ENCODE data around the gene COL17A1. TPM values are rescaled to one million over a fixed set of nuclear protein-coding genes. Genes with fewer than 3 reads are reported as not detected.

Gene COL17A1
- polyA plus RNA-seq, 1 donor (not counting 4 experiments of a cell fraction or from before 2014, with no cell fraction given) = 2,386 TPM

DNA sequence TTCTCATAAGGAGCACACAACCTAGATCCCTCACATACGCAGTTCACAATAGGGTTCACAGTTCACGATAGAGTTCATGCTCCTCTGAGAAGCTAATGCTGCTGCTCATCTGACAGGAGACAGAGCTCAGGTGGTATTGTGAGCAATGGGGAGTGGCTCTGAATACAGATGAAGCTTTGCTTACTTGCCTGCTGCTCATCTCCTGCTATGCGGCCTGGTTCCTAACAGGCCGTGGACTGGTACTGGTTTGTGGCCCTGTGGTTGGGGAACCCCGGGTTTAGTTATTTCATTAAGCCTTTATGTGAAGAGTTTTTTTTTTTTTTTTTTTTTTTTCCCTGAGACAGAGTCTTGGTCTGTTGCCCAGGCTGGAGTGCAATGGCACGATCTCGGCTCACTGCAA, 99.3 kb downstream of the COL17A1 start:
- H3K9me3 ChIP-seq (ENCODE audit: control insufficient read depth, low read depth, low read length) = no peaks in the 10 kb centered on the region
- peaks cover 13% of the 10 kb centered on the region for H3K4me1 ChIP-seq (ENCODE audit: control insufficient read depth, extremely low read depth, insufficient read depth, low read length)
- no peak overlapping the region for H3K4me3 ChIP-seq (ENCODE audit: control insufficient read depth in 2 of 3, extremely low read depth in 1 of 3, insufficient read depth in 2 of 3, low read depth in 1 of 3, low read length in 3 of 3)
- peaks cover 89% of the 10 kb centered on the region for H3K79me2 ChIP-seq (ENCODE audit: control insufficient read depth, insufficient read depth, low read length)
- H3K27me3 ChIP-seq (ENCODE audit: control insufficient read depth, extremely low read depth, insufficient read depth, low read length) = no peaks in the 10 kb centered on the region
- FAIRE-seq = no peak
- TF ChIP-seq, protein P1, sequence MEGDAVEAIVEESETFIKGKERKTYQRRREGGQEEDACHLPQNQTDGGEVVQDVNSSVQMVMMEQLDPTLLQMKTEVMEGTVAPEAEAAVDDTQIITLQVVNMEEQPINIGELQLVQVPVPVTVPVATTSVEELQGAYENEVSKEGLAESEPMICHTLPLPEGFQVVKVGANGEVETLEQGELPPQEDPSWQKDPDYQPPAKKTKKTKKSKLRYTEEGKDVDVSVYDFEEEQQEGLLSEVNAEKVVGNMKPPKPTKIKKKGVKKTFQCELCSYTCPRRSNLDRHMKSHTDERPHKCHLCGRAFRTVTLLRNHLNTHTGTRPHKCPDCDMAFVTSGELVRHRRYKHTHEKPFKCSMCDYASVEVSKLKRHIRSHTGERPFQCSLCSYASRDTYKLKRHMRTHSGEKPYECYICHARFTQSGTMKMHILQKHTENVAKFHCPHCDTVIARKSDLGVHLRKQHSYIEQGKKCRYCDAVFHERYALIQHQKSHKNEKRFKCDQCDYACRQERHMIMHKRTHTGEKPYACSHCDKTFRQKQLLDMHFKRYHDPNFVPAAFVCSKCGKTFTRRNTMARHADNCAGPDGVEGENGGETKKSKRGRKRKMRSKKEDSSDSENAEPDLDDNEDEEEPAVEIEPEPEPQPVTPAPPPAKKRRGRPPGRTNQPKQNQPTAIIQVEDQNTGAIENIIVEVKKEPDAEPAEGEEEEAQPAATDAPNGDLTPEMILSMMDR (optimal IDR thresholded peaks at IDR 0.05 in 1 of 3, IDR thresholded peaks at IDR 0.05 in 1 of 3, conservative IDR thresholded peaks at IDR 0.05 in 1 of 3; ENCODE audit: extremely low read depth in 1 of 3, insufficient read depth in 2 of 3, low read length in 3 of 3) = no peak
- no peak for TF ChIP-seq EZH2 (IDR thresholded peaks at IDR 0.05; ENCODE audit: low read length)
- H3K36me3 ChIP-seq (ENCODE audit: control insufficient read depth in 2 of 2, extremely low read depth in 1 of 2, insufficient read depth in 2 of 2, low read length in 2 of 2) = no peaks in the 10 kb centered on the region
- H3K27ac ChIP-seq (ENCODE audit: control insufficient read depth, insufficient read depth, low read length) = no peak overlapping the region
- H3K9me1 ChIP-seq (ENCODE audit: control insufficient read depth, extremely low read depth, insufficient read depth, low read length) = no peaks in the 10 kb centered on the region
- dilution Hi-C loops (cut with MboI; ENCODE audit: extremely low pct_ligation_motif_present, low sequenced_read_pairs) = no loop called here
- DNase-seq (ENCODE audit: low read depth, low spot score) = no peak
- no peak overlapping the region for H2AFZ ChIP-seq (ENCODE audit: control insufficient read depth, low read length)
- H4K20me1 ChIP-seq (ENCODE audit: control insufficient read depth, extremely low read depth, insufficient read depth, low read length) = peaks cover 17% of the 10 kb centered on the region
- no peak overlapping the region for H3K4me2 ChIP-seq (ENCODE audit: control insufficient read depth, extremely low read depth, insufficient read depth, low read depth, low read length)
- H3K9ac ChIP-seq (ENCODE audit: control insufficient read depth, extremely low read depth, insufficient read depth, low read length) = no peak overlapping the region

DNA sequence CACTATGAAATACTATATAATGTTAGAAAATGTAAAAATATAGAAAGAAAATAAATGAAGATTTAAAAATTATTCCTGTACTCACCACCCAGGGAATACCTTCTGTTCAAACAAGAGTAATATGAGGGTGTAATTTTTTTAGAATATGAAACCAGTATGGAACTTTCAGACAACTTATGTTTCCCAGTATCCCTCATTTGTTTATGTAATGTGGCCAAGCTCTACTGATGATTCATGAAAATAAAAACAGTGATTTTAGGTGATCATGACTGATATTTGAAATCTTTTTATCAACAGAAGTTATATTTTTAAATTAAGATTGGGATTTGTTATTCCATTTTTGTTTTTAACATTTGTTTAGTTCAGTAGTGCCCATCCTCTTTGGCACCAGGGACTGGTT, 100.0 kb downstream of the COL17A1 start:
- dilution Hi-C loops (cut with MboI; ENCODE audit: extremely low pct_ligation_motif_present, low sequenced_read_pairs) = no loop called here
- Histone ChIP-seq H3K4me3 (ENCODE audit: control insufficient read depth in 2 of 3, extremely low read depth in 1 of 3, insufficient read depth in 2 of 3, low read depth in 1 of 3, low read length in 3 of 3) (no peak overlapping the region), H3K4me1 (ENCODE audit: control insufficient read depth, extremely low read depth, insufficient read depth, low read length) (peaks cover 13% of the 10 kb centered on the region), H3K9me1 (ENCODE audit: control insufficient read depth, extremely low read depth, insufficient read depth, low read length) (no peaks in the 10 kb centered on the region), H3K27me3 (ENCODE audit: control insufficient read depth, extremely low read depth, insufficient read depth, low read length) (no peaks in the 10 kb centered on the region), H3K27ac (ENCODE audit: control insufficient read depth, insufficient read depth, low read length) (no peak overlapping the region), H3K79me2 (ENCODE audit: control insufficient read depth, insufficient read depth, low read length) (peaks cover 93% of the 10 kb centered on the region), H3K9ac (ENCODE audit: control insufficient read depth, extremely low read depth, insufficient read depth, low read length) (no peak overlapping the region), H3K36me3 (ENCODE audit: control insufficient read depth in 2 of 2, extremely low read depth in 1 of 2, insufficient read depth in 2 of 2, low read length in 2 of 2) (no peaks in the 10 kb centered on the region), H4K20me1 (ENCODE audit: control insufficient read depth, extremely low read depth, insufficient read depth, low read length) (peaks cover 17% of the 10 kb centered on the region), H3K9me3 (ENCODE audit: control insufficient read depth, low read depth, low read length) (no peaks in the 10 kb centered on the region), H3K4me2 (ENCODE audit: control insufficient read depth, extremely low read depth, insufficient read depth, low read depth, low read length) (no peak overlapping the region), H2AFZ (ENCODE audit: control insufficient read depth, low read length) (no peak overlapping the region)
- FAIRE-seq (no peak), DNase-seq (ENCODE audit: low read depth, low spot score) (no peak)
- TF ChIP-seq EZH2 (IDR thresholded peaks at IDR 0.05; ENCODE audit: low read length) = no peak
- TF ChIP-seq, protein P1 (optimal IDR thresholded peaks at IDR 0.05 in 1 of 3, IDR thresholded peaks at IDR 0.05 in 1 of 3, conservative IDR thresholded peaks at IDR 0.05 in 1 of 3; ENCODE audit: extremely low read depth in 1 of 3, insufficient read depth in 2 of 3, low read length in 3 of 3) = no peak
